Pancreas (tissue), 10 donors: ENCODE data around the gene FTCD. TPM values are rescaled to one million over a fixed set of nuclear protein-coding genes. Genes with fewer than 3 reads are reported as not detected.

Experiments
- ATAC-seq, 4 donors: fragments of 200-7000 bp; cut with Tn5 transposase; one replicate each; pipeline versions ENCODE4 v1.8.0 to v1.9.1; 2020; ENCODE audit warnings: mild to moderate bottlenecking in 4 of 4, moderate library complexity in 4 of 4
- DNase-seq, 6 donors: peaks; one replicate each; pipeline ENCODE4 v3.0.0-alpha.2; 2020
- FAIRE-seq: peaks from 2 replicates; lab custom pipeline; 2012; peaks lifted over from hg19 to GRCh38; lab: Jason Lieb, UNC
- H3K27ac ChIP-seq, 4 donors: fragments of 200-600 bp; sonication (generic); 1 replicate in 3 of 4; 2 replicates in 1 of 4; pipeline versions ENCODE4 v1.5.0 to v1.8.0; 2020
- H3K27me3 ChIP-seq, 4 donors: fragments of 200-600 bp; one replicate each; pipeline ENCODE4 v1.8.0; 2021
- H3K36me3 ChIP-seq, 3 donors: fragments of 200-600 bp; sonication (generic) in 1 of 3; one replicate each; pipeline versions ENCODE4 v1.5.0 to v1.8.0; 2020 to 2021
- H3K4me1 ChIP-seq, 3 donors: fragments of 200-600 bp; one replicate each; pipeline ENCODE4 v1.8.0; 2021
- H3K4me3 ChIP-seq, 4 donors: fragments of 200-600 bp; sonication (generic) in 2 of 4; one replicate each; pipeline versions ENCODE4 v1.5.0 to v1.8.0; 2020 to 2021
- H3K9me3 ChIP-seq, 4 donors: fragments of 200-600 bp; one replicate each; pipeline ENCODE4 v1.8.0; 2021
- WGBS, 2 donors: extraction: QIAGEN DNeasy Blood & Tissue Kit; methylation state at CpG; one replicate each; pipeline ENCODE4 v1.1.7; 2013; 5-methylcytosine and 5-hydroxymethylcytosine counted together
- intact Hi-C, 3 donors: fragments of 100-400 bp; cut with DNase I; formaldehyde crosslinking; loops; one replicate each; pipeline versions ENCODE4 v1.11.1 to v1.14.2; 2022
- polyA plus RNA-seq, 2 donors: library from polyadenylated mRNA; stranded (reverse); fragments of 200-250 nt; gene quantifications; one replicate each; pipeline ENCODE4 v1.2.3, GENCODE V29; 2013
- total RNA-seq, 6 donors: library from RNA; stranded (reverse); fragmentation: NEBNext Ultra II Directional in 4 of 6; extraction: Animal tissue kit (Norgen Biotek cat#: 25700) in 4 of 6; gene quantifications; one replicate each; pipeline versions ENCODE4 v1.2.1 to v1.2.4, GENCODE V29; 2021 to 2023
- TF ChIP-seq, protein P1 (sequence below), 4 donors: fragments of 200-600 bp; sonication (generic) in 3 of 4; IDR thresholded peaks; one replicate each; pipeline versions ENCODE4 v1.5.0 to v1.8.0; 2021; ENCODE audit warnings: antibody characterized with exemption in 4 of 4
- donor health status: healthy with polysubstance abuse.
- donor health status: DM: no; HTN: no; CAD: no; lungs with moderate emphysema.
- donor health status: DM: no; HTN: no; CAD: no.
- donor health status: control.
- donor health status: control.
- donor health status: Bipolar disorder and iron deficiency.
- donor health status: DM: yes; HTN: yes; CAD: no.
- donor health status: DM: no; HTN: no; CAD: no.
- donor health status: DM: no; HTN: no; CAD: no.
- donor health status: DM: yes; HTN: yes; CAD: no.

Gene FTCD
- total and polyA plus RNA-seq, 8 donors: 0.31 to 14.0 (median 0.54) TPM

DNA sequence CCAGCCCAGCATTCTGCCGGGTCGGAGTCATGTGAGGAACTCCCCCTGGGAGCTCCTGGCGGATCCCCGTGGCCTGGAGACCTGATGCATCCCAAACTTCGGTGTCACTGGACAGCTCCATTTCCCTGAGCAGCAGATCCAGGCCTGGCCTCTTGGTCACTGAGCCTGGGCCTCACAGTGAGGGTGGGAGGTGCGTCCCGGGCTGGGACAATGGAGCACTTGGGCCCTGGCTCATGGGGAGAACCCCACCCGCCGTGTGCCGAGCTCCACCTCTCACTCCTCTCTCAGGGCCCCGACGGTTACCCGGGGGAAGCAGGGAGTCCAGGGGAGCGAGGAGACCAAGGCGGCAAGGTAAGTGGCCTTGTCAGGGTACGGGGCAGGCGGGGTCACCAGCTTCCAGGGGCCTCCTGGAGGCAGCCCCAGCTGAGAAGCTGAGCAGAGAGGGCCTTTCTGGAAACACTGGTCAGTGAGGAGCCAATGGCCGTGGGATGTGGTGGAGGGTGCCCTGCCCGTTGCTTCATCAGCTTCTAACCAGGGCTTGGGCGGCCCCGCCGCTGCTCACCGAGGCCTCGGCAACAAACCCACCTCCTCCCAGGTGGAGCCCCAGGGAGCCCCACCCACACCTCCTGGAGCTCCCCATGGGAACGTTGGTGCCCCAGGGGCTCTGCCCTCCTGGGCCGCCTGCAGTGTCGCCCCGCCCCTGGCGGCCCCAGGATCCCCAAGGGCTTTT is 37.6 kb downstream of the FTCD start:
- Histone ChIP-seq H3K36me3 (no peaks in the 10 kb centered on the region), H3K27ac (no peak overlapping the region), H3K4me3 (no peak overlapping the region), H3K27me3 (no peaks in the 10 kb centered on the region), H3K9me3 (no peaks in the 10 kb centered on the region), H3K4me1 (no peaks in the 10 kb centered on the region)
- no peak for FAIRE-seq
- intact Hi-C loops: no loop called here
- no peak for ATAC-seq
- 60 to 75% methylated on average over 26 to 29 of the region's 29 CpGs for WGBS, 2 donors
- TF ChIP-seq, protein P1, sequence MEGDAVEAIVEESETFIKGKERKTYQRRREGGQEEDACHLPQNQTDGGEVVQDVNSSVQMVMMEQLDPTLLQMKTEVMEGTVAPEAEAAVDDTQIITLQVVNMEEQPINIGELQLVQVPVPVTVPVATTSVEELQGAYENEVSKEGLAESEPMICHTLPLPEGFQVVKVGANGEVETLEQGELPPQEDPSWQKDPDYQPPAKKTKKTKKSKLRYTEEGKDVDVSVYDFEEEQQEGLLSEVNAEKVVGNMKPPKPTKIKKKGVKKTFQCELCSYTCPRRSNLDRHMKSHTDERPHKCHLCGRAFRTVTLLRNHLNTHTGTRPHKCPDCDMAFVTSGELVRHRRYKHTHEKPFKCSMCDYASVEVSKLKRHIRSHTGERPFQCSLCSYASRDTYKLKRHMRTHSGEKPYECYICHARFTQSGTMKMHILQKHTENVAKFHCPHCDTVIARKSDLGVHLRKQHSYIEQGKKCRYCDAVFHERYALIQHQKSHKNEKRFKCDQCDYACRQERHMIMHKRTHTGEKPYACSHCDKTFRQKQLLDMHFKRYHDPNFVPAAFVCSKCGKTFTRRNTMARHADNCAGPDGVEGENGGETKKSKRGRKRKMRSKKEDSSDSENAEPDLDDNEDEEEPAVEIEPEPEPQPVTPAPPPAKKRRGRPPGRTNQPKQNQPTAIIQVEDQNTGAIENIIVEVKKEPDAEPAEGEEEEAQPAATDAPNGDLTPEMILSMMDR (IDR thresholded peaks at IDR 0.05): no peak
- peak in 4 of 6 donors; percentile 8 to 45 (median 30) for DNase-seq

DNA sequence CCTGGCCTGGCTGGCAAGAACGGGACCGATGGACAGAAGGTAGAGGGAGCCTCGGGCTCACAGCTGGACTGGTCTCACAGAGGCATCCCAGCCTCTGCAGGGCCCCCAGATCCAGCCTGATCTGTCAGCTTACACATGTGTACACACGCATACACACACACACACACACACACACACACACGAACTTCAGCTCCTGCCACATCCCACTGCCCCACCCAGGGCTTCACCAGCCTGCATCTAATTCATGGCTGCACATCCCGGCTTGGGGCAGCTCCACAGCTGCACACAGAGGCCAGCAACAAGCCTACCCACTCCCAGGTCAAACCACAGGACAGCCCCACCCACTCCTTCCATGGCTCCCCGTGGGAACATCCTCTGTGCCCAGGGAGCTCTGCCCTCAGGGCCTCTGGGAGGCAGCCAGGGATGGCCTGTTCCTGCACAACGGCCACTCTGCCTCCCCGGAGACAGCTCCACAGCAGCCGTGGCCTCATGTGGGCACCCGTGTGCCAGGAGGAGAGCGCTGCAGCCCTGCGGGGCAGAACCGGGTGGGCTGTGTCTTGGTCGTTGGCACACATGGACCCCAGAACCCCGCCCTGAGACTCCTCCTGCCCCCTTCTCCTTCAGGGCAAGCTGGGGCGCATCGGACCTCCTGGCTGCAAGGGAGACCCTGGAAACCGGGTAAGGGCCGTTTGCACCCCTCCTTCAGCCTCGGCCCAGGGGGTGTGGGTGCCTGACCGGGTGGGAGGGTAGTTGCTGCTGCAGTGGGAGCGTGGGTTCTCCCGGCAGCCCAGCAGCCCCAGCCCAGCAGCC is 38.4 kb downstream of the FTCD start:
- intact Hi-C loops: no loop called here
- WGBS, 2 donors: 53 to 82% methylated on average over 23 to 24 of the region's 24 CpGs
- Histone ChIP-seq H3K27ac (no peak overlapping the region), H3K4me1 (no peaks in the 10 kb centered on the region), H3K36me3 (no peaks in the 10 kb centered on the region), H3K9me3 (no peaks in the 10 kb centered on the region), H3K4me3 (no peak overlapping the region), H3K27me3 (no peaks in the 10 kb centered on the region)
- FAIRE-seq: no peak
- TF ChIP-seq, protein P1 (IDR thresholded peaks at IDR 0.05): no peak
- DNase-seq: peak in 3 of 6 donors; percentile 10 to 60 (median 46)
- ATAC-seq: no peak

DNA sequence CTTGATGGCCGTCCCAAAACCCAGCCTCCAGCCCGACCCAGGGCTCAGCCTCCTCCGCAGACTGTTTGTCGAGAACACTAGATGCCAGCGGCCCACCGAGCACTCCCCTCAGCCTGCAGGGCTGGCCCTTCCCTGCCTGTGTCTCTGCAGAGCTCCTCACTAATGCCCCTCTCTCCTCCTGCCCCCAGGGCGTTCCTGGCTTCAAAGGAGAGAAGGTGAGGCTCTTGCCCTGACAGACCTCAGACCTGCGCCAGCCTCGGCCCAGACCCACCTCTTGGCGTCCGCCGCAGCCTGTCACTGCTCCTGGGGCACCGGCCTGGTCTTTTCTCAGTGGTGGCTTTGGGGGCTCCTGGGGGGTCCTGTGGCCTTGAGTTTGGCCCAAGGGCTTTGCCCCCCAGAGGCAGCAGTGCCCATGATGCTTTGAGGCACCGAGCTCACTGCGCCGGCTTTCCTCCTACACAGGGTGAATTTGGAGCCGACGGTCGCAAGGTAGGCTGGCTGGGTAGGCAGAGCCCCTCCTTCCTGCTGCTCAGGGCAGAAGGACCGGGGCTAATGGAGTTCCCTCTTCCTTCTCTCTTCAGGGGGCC is 39.1 kb downstream of the FTCD start:
- Histone ChIP-seq H3K27ac (no peak overlapping the region), H3K4me3 (no peak overlapping the region), H3K27me3 (no peaks in the 10 kb centered on the region), H3K4me1 (no peaks in the 10 kb centered on the region), H3K36me3 (no peaks in the 10 kb centered on the region), H3K9me3 (no peaks in the 10 kb centered on the region)
- WGBS, 2 donors: 76 to 87% methylated on average over 20 of the region's 20 CpGs
- DNase-seq: peak in 3 of 6 donors; percentile 16 to 54 (median 41)
- ATAC-seq: no peak
- intact Hi-C loops: no loop called here
- FAIRE-seq: no peak
- TF ChIP-seq, protein P1 (IDR thresholded peaks at IDR 0.05): no peak

DNA sequence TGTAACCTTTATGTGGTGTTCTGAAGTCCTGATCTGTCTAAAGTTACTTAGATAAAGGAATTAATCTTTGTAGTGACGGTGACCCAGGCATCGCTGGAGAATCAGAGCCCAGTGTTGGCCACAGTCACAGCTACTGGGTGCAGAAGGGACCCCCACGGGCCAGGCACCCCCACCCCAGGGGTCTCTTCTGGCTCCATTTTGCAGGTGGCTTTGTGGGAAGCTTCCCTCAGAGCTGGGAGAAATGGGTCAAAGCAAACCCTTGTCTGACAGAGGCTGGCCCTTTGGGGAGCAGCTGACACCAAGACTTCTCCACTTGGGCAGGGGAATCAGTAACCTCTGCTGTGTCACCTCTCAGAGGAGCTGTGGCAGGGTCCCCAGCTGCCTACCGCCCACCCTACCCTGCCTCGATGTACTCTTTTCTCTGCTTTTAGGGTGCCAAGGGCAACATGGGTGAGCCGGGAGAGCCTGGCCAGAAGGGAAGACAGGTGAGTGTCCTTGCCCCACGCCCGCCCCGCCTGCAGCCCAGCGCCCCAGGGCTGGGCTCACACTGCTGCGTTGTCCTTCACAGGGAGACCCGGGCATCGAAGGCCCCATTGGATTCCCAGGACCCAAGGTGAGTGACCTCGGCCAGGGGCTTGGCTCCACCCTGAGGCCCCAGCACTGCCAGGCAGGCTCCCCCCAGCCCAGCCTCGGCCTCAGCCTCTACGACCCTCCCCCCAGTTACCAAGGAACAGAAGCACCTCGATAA is 39.8 kb downstream of the FTCD start:
- Histone ChIP-seq H3K9me3 (no peaks in the 10 kb centered on the region), H3K4me1 (no peaks in the 10 kb centered on the region), H3K4me3 (no peak overlapping the region), H3K27ac (no peak overlapping the region), H3K36me3 (no peaks in the 10 kb centered on the region), H3K27me3 (no peaks in the 10 kb centered on the region)
- peak in 2 of 6 donors; percentile 4 to 35 for DNase-seq
- ATAC-seq: no peak
- TF ChIP-seq, protein P1 (IDR thresholded peaks at IDR 0.05): no peak
- WGBS, 2 donors: 70 to 76% methylated on average over 15 to 17 of the region's 17 CpGs
- intact Hi-C loops: no loop called here
- FAIRE-seq: no peak
